Suprapubic skin (tissue), 4 donors: ENCODE data around the gene SERINC5. TPM values are rescaled to one million over a fixed set of nuclear protein-coding genes. Genes with fewer than 3 reads are reported as not detected.
"Not testable (repeated sequence)": the region's sequence is repeated elsewhere in the genome, so short reads cannot be mapped to it uniquely, and the experiment has no call there.

ENCODE experiments used
- DNase-seq, 2 donors: peaks; one replicate each; pipeline ENCODE4 v3.0.0-alpha.2; 2019; ENCODE audit warnings: low spot score in 2 of 2
- H3K27ac ChIP-seq: fragments of 200-600 bp; sonication (generic); one replicate; pipeline ENCODE4 v1.5.1; 2019
- H3K27me3 ChIP-seq: fragments of 200-600 bp; sonication (generic); one replicate; pipeline ENCODE4 v1.5.1; 2019
- H3K36me3 ChIP-seq: fragments of 200-600 bp; sonication (generic); one replicate; pipeline ENCODE4 v1.5.1; 2019
- H3K4me1 ChIP-seq: fragments of 200-600 bp; sonication (generic); one replicate; pipeline ENCODE4 v1.5.1; 2019
- H3K4me3 ChIP-seq: fragments of 200-600 bp; sonication (generic); one replicate; pipeline ENCODE4 v1.5.1; 2019; ENCODE audit warnings: mild to moderate bottlenecking
- H3K9me3 ChIP-seq: fragments of 200-600 bp; sonication (generic); one replicate; pipeline ENCODE4 v1.5.1; 2019
- EP300 ChIP-seq: sonication (generic); formaldehyde crosslinking; IDR thresholded peaks from one replicate; pipeline ENCODE4 v1.6.1; 2017; ENCODE audit warnings: antibody characterized with exemption
- POLR2A ChIP-seq, 2 donors: fragments of 450-650 bp; IDR thresholded peaks; one replicate each; pipeline ENCODE4 v1.6.1; 2017; ENCODE audit warnings: antibody characterized with exemption in 2 of 2, mild to moderate bottlenecking in 2 of 2, moderate library complexity in 2 of 2
- POLR2AphosphoS5 ChIP-seq, 3 donors: sonication (generic); formaldehyde crosslinking; IDR thresholded peaks; one replicate each; pipeline ENCODE4 v1.6.1; 2017; ENCODE audit warnings: antibody characterized with exemption in 3 of 3
- WGBS: methylation state at CpG from one replicate; pipeline ENCODE4 v1.1.5; 2018; 5-methylcytosine and 5-hydroxymethylcytosine counted together
- total RNA-seq, 4 donors: library from RNA; depleted of rRNA; stranded (reverse); fragments of >200 nt; gene quantifications; one replicate each; pipeline ENCODE4 v1.1.0, GENCODE V29; 2016
- TF ChIP-seq, protein P1 (sequence below), 2 donors: fragments of 200-600 bp in 1 of 2; fragments of 450-650 bp in 1 of 2; sonication (generic) in 1 of 2; IDR thresholded peaks; one replicate each; pipeline ENCODE4 v1.5.1; 2016 to 2019; ENCODE audit warnings: antibody characterized with exemption in 2 of 2, mild to moderate bottlenecking in 1 of 2, moderate library complexity in 1 of 2

Gene SERINC5
- total RNA-seq, 4 donors from 2014 or later = 53.8 to 68.8 (median 62.5) TPM

DNA sequence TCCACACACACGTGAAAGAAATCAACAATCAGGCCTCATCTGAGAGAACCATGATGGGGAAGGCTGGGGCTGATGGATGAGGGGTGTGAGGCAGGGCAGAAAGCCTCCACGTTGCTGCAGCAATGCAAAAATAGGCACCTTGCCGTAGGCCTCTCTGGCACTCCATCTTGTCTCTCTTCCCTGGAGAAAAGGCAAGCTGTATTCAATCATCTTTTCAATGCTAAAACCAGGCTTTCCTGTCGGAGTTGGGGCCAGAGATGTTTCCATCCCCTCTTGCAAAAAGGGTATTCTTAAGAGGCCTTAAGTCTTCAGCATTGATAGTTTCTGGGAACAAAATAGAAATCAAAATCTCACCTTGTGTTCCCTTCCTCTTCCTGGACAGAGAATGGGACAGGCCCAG, 139.8 kb downstream of the SERINC5 start:
- 81% methylated on average over 4 of the region's 4 CpGs for WGBS
- DNase-seq = no peak
- H3K4me3 ChIP-seq = no peak overlapping the region
- H3K36me3 ChIP-seq = no peaks in the 10 kb centered on the region
- no peak for TF ChIP-seq POLR2A (IDR thresholded peaks at IDR 0.05)
- no peak for TF ChIP-seq EP300
- TF ChIP-seq, protein P1, sequence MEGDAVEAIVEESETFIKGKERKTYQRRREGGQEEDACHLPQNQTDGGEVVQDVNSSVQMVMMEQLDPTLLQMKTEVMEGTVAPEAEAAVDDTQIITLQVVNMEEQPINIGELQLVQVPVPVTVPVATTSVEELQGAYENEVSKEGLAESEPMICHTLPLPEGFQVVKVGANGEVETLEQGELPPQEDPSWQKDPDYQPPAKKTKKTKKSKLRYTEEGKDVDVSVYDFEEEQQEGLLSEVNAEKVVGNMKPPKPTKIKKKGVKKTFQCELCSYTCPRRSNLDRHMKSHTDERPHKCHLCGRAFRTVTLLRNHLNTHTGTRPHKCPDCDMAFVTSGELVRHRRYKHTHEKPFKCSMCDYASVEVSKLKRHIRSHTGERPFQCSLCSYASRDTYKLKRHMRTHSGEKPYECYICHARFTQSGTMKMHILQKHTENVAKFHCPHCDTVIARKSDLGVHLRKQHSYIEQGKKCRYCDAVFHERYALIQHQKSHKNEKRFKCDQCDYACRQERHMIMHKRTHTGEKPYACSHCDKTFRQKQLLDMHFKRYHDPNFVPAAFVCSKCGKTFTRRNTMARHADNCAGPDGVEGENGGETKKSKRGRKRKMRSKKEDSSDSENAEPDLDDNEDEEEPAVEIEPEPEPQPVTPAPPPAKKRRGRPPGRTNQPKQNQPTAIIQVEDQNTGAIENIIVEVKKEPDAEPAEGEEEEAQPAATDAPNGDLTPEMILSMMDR (IDR thresholded peaks at IDR 0.05) = no peak
- no peak for TF ChIP-seq POLR2AphosphoS5 (IDR thresholded peaks at IDR 0.05)
- no peaks in the 10 kb centered on the region for H3K27me3 ChIP-seq
- no peaks in the 10 kb centered on the region for H3K9me3 ChIP-seq
- no peaks in the 10 kb centered on the region for H3K4me1 ChIP-seq
- H3K27ac ChIP-seq = no peak overlapping the region

DNA sequence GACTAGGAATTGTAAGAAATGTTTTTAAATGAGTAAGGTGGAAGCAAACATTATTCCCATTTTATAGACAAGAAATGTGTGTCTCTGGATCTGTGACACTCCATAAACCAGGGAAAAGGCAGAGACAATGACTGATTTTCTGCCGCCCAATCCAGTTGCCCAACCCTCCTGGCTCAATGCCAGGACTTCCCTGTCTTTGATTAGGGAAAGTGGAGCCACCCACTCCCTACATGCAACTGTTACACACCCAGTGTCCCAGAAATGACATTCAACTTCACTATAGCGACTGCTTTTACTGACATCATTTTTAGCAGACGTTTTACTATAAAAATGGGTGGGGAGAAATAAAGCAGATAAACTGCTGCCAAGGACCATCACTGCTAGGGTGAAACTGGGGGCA, 141.0 kb downstream of the SERINC5 start:
- no peaks in the 10 kb centered on the region for H3K36me3 ChIP-seq
- TF ChIP-seq POLR2AphosphoS5 (IDR thresholded peaks at IDR 0.05) (no peak), POLR2A (IDR thresholded peaks at IDR 0.05) (no peak), EP300 (no peak)
- TF ChIP-seq, protein P1 (IDR thresholded peaks at IDR 0.05) = no peak
- H3K27ac ChIP-seq = no peak overlapping the region
- 57% methylated on average over 3 of the region's 3 CpGs for WGBS
- DNase-seq = no peak
- no peaks in the 10 kb centered on the region for H3K9me3 ChIP-seq
- peaks cover 6% of the 10 kb centered on the region for H3K4me1 ChIP-seq
- no peaks in the 10 kb centered on the region for H3K27me3 ChIP-seq
- H3K4me3 ChIP-seq = no peak overlapping the region

DNA sequence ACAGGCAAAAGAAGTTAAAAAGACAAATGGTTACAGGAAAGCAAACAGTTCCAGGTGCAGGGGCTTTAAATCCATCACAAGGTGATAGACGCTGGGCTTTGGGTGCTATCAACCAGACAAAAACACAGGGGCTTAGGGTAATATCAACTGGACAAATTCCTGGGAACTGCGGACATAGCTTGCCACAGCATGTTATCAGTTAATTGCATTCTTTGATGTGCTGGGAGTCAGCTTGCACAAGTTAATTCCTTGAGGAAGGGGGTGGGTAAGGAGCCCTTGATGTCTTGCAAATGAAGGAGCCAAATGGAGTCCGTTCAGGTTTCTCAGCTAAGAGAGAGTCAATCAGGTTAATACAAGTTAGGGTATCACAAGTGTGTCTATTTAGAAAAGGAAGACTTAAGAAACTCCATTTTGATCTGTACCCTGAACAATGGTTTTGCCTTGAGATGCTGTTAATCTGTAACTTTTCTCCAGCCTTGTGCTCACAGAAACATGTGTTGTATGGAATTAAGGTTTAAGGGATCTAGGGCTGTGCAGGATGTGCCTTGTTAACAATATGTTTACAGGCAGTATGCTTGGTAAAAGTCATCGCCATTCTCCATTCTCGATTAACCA, 144.4 kb downstream of the SERINC5 start:
- H3K4me1 ChIP-seq, H3K4me3 ChIP-seq, H3K36me3 ChIP-seq, H3K9me3 ChIP-seq, H3K27ac ChIP-seq, H3K27me3 ChIP-seq, DNase-seq: not testable (repeated sequence)
- WGBS = 64% methylated on average over 5 of the region's 5 CpGs

DNA sequence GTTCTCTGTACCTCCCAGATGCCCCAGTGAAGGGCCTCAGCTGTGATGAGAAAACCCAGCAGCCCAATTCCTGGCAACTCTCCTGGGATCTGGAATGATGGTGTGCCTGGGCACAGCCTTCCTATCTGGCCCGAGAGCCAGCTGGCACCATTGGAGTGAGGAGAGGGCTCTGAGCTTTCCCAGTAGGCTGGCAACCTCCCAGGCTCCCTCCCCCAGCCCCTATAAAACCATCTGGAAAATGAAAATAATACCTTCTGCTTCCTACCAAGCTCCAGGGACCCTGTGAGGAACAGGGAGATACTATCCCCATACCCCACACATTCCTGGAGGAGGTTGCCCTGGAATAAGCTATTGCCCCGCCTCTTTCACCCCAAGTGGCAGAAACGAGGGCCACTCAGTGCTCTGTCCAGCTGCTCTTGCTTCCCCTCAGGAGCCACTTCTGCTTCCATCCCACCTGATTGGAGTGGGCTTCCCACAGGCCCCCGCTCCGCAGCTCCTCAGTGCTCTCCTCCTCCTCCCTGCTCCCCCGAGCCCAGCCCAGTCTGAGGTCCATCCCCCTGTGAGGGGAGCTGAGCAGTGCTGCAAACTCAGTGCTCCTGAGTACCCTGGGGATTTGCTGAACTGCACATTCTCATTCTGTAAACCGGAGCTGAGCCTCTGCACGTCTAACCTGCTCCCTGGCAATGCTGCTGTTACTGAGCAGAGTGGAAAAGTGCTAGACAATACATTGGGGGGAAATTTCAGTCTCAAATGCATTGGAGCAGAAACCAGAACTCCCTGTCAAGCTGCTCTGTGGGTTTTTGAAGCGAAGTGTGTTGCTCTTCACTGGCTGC, 146.0 kb downstream of the SERINC5 start:
- Histone ChIP-seq H3K27ac (no peak overlapping the region), H3K36me3 (no peaks in the 10 kb centered on the region), H3K9me3 (no peaks in the 10 kb centered on the region), H3K4me1 (peaks cover 7% of the 10 kb centered on the region), H3K27me3 (no peaks in the 10 kb centered on the region), H3K4me3 (no peak overlapping the region)
- no peak for DNase-seq
- TF ChIP-seq POLR2AphosphoS5 (IDR thresholded peaks at IDR 0.05) (no peak), EP300 (no peak), POLR2A (IDR thresholded peaks at IDR 0.05) (no peak)
- TF ChIP-seq, protein P1 (IDR thresholded peaks at IDR 0.05) = no peak
- WGBS = 55% methylated on average over 9 of the region's 9 CpGs

DNA sequence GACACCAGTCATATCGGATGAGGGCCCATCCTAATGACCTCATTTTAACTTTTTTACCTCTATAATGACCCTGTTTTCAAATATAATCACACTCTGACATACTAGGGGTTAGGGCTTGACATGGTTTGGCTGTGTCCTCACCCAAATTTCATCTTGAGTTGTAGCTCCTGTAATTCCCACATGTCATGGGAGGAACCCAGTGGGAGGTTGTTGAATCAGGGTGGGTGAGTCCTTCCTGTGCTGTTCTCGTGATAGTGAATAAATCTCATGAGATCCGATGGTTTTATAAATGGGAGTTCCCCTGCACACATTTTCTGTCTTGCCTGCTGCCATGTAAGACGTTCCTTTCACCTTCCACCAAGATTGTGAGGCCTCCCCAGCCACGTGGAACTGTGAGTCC, 148.9 kb downstream of the SERINC5 start:
- Histone ChIP-seq H3K36me3 (no peaks in the 10 kb centered on the region), H3K27me3 (no peaks in the 10 kb centered on the region)
- 67% methylated on average over 5 of the region's 5 CpGs for WGBS

More for the DNA sequence above, 148.9 kb downstream of the SERINC5 start:
- TF ChIP-seq POLR2AphosphoS5 (IDR thresholded peaks at IDR 0.05) (no peak), EP300 (no peak), POLR2A (IDR thresholded peaks at IDR 0.05) (no peak)
- TF ChIP-seq, protein P1 (IDR thresholded peaks at IDR 0.05) = no peak
- DNase-seq = no peak
- H3K4me3 ChIP-seq = no peak overlapping the region
- peaks cover 7% of the 10 kb centered on the region for H3K4me1 ChIP-seq
- H3K9me3 ChIP-seq = no peaks in the 10 kb centered on the region
- H3K27ac ChIP-seq = no peak overlapping the region
